GM23338 (cell line): ENCODE data around the gene IMPDH1. TPM values are rescaled to one million over a fixed set of nuclear protein-coding genes. Genes with fewer than 3 reads are reported as not detected.

Experiments
- ATAC-seq: fragments of 200-7000 bp; cut with Tn5 transposase; 3 replicates; pipeline ENCODE4 v1.9.1; 2020
- DNase-seq: peaks from one replicate; pipeline ENCODE4 v3.0.0-alpha.2; 2015; ENCODE audit warnings: low spot score
- H2AFZ ChIP-seq: fragments of 200-600 bp; sonication (generic); 2 replicates; pipeline ENCODE4 v1.8.0; 2016; ENCODE audit warnings: antibody characterized with exemption, mild to moderate bottlenecking, moderate library complexity
- H3F3A ChIP-seq: fragments of 200-600 bp; sonication (generic); replicated peaks from 2 replicates; pipeline ENCODE4 v1.8.0; 2017; ENCODE audit warnings: antibody characterized with exemption, mixed run types, low read depth
- H3K27ac ChIP-seq: fragments of 200-600 bp; sonication (generic); 2 replicates; pipeline ENCODE4 v1.6.1; 2016; ENCODE audit warnings: low read depth
- H3K27me3 ChIP-seq: fragments of 200-600 bp; sonication (generic); 2 replicates; pipeline ENCODE4 v1.8.0; 2016; ENCODE audit warnings: mild to moderate bottlenecking, mixed run types, moderate library complexity; ENCODE audit not compliant: insufficient read depth
- H3K36me3 ChIP-seq: fragments of 200-600 bp; sonication (generic); 2 replicates; pipeline ENCODE4 v1.8.0; 2016; ENCODE audit warnings: mild to moderate bottlenecking; ENCODE audit not compliant: insufficient read depth
- H3K4me1 ChIP-seq: fragments of 200-600 bp; sonication (generic); 2 replicates; pipeline ENCODE4 v1.8.0; 2016; ENCODE audit warnings: mild to moderate bottlenecking, moderate library complexity; ENCODE audit not compliant: insufficient read depth
- H3K4me2 ChIP-seq: fragments of 200-600 bp; sonication (generic); 2 replicates; pipeline ENCODE4 v1.7.1; 2017; ENCODE audit warnings: mixed run types
- H3K4me3 ChIP-seq: fragments of 200-600 bp; sonication (generic); 2 replicates; pipeline ENCODE4 v1.6.1; 2016; ENCODE audit warnings: mixed run types
- H3K79me2 ChIP-seq: fragments of 200-600 bp; sonication (generic); replicated peaks from 2 replicates; pipeline ENCODE4 v1.8.0; 2017; ENCODE audit warnings: mild to moderate bottlenecking; ENCODE audit not compliant: insufficient read depth
- H3K9me2 ChIP-seq: fragments of 200-600 bp; sonication (generic); 2 replicates; pipeline ENCODE4 v1.8.0; 2017; ENCODE audit not compliant: insufficient read depth
- H4K20me1 ChIP-seq: fragments of 200-600 bp; sonication (generic); replicated peaks from 2 replicates; pipeline ENCODE4 v1.8.0; 2017; ENCODE audit warnings: mild to moderate bottlenecking; ENCODE audit not compliant: insufficient read depth
- H3K27ac Mint-ChIP-seq: 2 replicates; pipeline ENCODE4 v1.8.0; 2020; ENCODE audit warnings: inconsistent platforms, mild to moderate bottlenecking, moderate library complexity, mixed read lengths
- H3K27me3 Mint-ChIP-seq: 3 replicates; pipeline ENCODE4 v1.8.0; 2022; ENCODE audit warnings: low read depth, mild to moderate bottlenecking, moderate library complexity, mixed read lengths, inconsistent platforms; ENCODE audit not compliant: insufficient read depth, poor library complexity
- H3K36me3 Mint-ChIP-seq: 3 replicates; pipeline ENCODE4 v1.8.0; 2021; ENCODE audit warnings: low read depth, mild to moderate bottlenecking, inconsistent platforms, moderate library complexity, mixed read lengths
- H3K4me1 Mint-ChIP-seq: 3 replicates; pipeline ENCODE4 v1.8.0; 2020; ENCODE audit warnings: mild to moderate bottlenecking, inconsistent platforms, mixed read lengths
- H3K4me3 Mint-ChIP-seq: 3 replicates; pipeline ENCODE4 v1.8.0; 2021; ENCODE audit warnings: moderate library complexity, mild to moderate bottlenecking, inconsistent platforms, mixed read lengths
- H3K9me3 Mint-ChIP-seq: 3 replicates; pipeline ENCODE4 v1.8.0; 2020; ENCODE audit warnings: moderate library complexity, mild to moderate bottlenecking, inconsistent platforms, mixed read lengths
- CTCF ChIP-seq, 2 experiments: fragments of 200-600 bp in 1 of 2; sonication (generic) in 1 of 2; conservative IDR thresholded peaks; 2 replicates each; pipeline versions ENCODE4 v1.5.1 to v1.6.1; 2016 to 2017; ENCODE audit warnings: antibody characterized with exemption in 2 of 2, low read depth in 2 of 2, mild to moderate bottlenecking in 2 of 2, moderate library complexity in 1 of 2
- EZH2 ChIP-seq: fragments of 200-600 bp; sonication (generic); IDR thresholded peaks from one replicate; pipeline ENCODE4 v1.8.0; 2017; ENCODE audit warnings: antibody characterized with exemption, mild to moderate bottlenecking, low read depth; ENCODE audit not compliant: unreplicated experiment
- JUNB ChIP-seq: IDR thresholded peaks from one replicate; pipeline ENCODE4 v1.6.1; 2016; ENCODE audit warnings: antibody characterized with exemption; ENCODE audit not compliant: unreplicated experiment
- POLR2AphosphoS5 ChIP-seq: IDR thresholded peaks from 2 replicates; pipeline ENCODE4 v1.6.1; 2016; ENCODE audit warnings: antibody characterized with exemption, low read depth
- ZNF114 ChIP-seq: fragments of 250-450 bp; sonication (Bioruptor Pico); IDR thresholded peaks from 2 replicates; pipeline ENCODE4 v1.5.0; 2020; ENCODE audit warnings: mild to moderate bottlenecking, moderate library complexity
- ZNF462 ChIP-seq: fragments of 250-450 bp; sonication (Bioruptor Pico); IDR thresholded peaks from 2 replicates; pipeline ENCODE4 v1.5.0; 2020; ENCODE audit warnings: mild to moderate bottlenecking, moderate library complexity
- polyA plus RNA-seq: library from polyadenylated mRNA; unstranded; fragments of >200 nt; fragmentation: Nextera tagmentation; extraction: Ambion mirVana; gene quantifications from 2 replicates; pipeline ENCODE4 v1.2.1, GENCODE V29; 2016
- total RNA-seq: library from RNA; depleted of rRNA; stranded (reverse); fragments of >200 nt; shearing (Covaris generic); gene quantifications from 2 replicates; pipeline ENCODE4 v1.2.3, GENCODE V29; 2014

IMPDH1 gene
- total and polyA plus RNA-seq, 2 experiments from 2014 or later, result 16.4 to 48.3 TPM

- Histone ChIP-seq H2AFZ (no peak overlapping the region), H3K4me1 (no peaks in the 10 kb centered on the region; the same call in 1 of the 2 replicates), H3K4me2 (no peak overlapping the region), H3K79me2 (no peaks in the 10 kb centered on the region), H3K27me3 (peaks cover 3% of the 10 kb centered on the region; the same call in 1 of the 2 replicates), H3K27ac (no peak overlapping the region), H3K4me3 (no peak overlapping the region), H4K20me1 (no peaks in the 10 kb centered on the region), H3K36me3 (no peaks in the 10 kb centered on the region), H3F3A (no peaks in the 10 kb centered on the region), H3K9me2 (no peaks in the 10 kb centered on the region)
- DNase-seq (no peak), ATAC-seq (no peak)
- Mint-ChIP-seq H3K27me3 (peaks cover 11% of the 10 kb centered on the region), H3K36me3 (peaks cover 14% of the 10 kb centered on the region), H3K27ac (no peak overlapping the region), H3K4me3 (no peak overlapping the region), H3K4me1 (peaks cover 12% of the 10 kb centered on the region), H3K9me3 (no peaks in the 10 kb centered on the region)
- no peak for TF ChIP-seq CTCF (conservative IDR thresholded peaks at IDR 0.05; ENCODE audit: low read depth in 2 of 2)
- no peak for TF ChIP-seq ZNF462 (CRISPR knock-in tag)
- TF ChIP-seq JUNB, result no peak
- TF ChIP-seq ZNF114 (CRISPR knock-in tag), result no peak
- no peak for TF ChIP-seq POLR2AphosphoS5
- no peak for TF ChIP-seq EZH2
These were observed 16.1 kb downstream of the IMPDH1 start for GRCh38 chr7:128393526-128394330.
